Measurements from ENCODE around the gene KCNMA1. TPM values are rescaled to one million over a fixed set of nuclear protein-coding genes. Genes with fewer than 3 reads are reported as not detected.

Gene KCNMA1
- total RNA-seq, 1 donor from 2014 or later = 94.3 TPM

DNA sequence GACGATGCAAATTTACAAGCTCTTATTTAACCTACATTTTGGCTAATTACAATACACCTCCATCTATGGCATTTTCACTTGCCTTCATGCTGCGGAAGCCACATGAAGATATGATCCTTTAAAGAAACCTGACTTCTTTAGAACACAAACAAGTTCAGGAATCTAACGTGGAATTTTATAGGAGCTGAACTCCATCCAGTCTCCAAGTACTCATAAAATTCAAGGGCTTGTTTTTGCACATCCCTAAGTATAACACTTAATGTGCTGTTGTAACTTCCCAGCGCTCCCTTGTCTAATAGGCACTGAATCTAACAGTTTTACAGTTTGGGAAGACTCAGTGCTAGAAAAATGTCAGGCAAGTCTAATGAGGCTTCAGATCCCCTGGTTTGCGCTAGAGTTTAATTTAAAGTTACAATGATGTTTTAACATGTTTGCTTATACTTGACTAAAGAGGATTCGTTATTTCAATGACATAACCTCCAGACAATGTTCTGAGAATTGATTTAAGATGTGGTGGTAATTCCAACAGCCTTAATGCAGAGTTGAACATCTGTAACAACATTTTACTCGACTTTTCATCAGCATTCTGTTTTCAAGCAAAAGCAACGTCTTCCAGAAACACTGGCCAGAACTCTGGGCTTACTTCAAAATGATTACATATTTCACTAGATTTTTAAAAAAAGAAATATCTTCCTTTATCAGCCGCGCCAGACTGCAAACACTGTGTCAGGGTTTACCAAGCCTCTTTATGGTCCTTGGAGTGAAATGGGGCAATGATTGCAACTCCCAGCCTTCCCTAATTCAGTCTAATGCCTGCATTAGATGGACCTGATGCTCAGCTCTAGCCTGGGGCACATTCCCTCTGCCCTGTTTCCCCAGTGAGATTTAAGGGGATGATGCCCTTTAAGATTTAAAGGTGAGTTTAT, 664.3 kb downstream of the KCNMA1 start:
- H3K27me3 ChIP-seq = no peaks in the 10 kb centered on the region
- DNase-seq (ENCODE audit: extremely low spot score in 2 of 2) = no peak
- H3K4me3 ChIP-seq = no peak overlapping the region
- no peaks in the 10 kb centered on the region for H3K36me3 ChIP-seq
- intact Hi-C loops (cut with DNase I) = no loop called here
- H3K27ac ChIP-seq = peak overlapping the region; percentile 59
- no peaks in the 10 kb centered on the region for H3K9me3 ChIP-seq
- peaks cover 46% of the 10 kb centered on the region for H3K4me1 ChIP-seq
- no peak for TF ChIP-seq CTCF (IDR thresholded peaks at IDR 0.05)
- peak in 1 of 2 donors; percentile 64 for TF ChIP-seq POLR2AphosphoS5 (IDR thresholded peaks at IDR 0.05; ENCODE audit: insufficient read depth in 1 of 2, low read depth in 1 of 2)

DNA sequence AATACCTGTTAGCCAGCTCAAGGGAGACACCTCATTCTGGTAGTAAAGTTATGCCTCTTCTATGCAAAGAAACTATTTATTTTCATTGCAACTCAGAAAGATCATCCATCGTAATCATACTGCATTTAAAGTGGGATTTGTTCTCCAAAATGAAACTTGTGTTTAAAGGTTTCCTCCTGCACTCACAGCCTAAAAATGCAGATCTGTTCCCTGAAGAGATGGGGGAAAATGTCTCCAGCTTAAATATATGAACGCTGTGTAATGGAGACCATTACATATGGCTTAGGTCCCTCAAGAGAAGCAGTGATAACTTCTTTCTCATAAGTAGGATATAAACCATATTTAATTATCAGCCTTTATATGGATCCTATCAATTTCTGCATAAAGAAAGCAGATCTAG, 665.1 kb downstream of the KCNMA1 start:
- DNase-seq (ENCODE audit: extremely low spot score in 2 of 2) = no peak
- intact Hi-C loops (cut with DNase I) = no loop called here
- H3K9me3 ChIP-seq = no peaks in the 10 kb centered on the region
- H3K4me3 ChIP-seq = no peak overlapping the region
- H3K27ac ChIP-seq = peak overlapping the region; percentile 50
- no peaks in the 10 kb centered on the region for H3K36me3 ChIP-seq
- peaks cover 46% of the 10 kb centered on the region for H3K4me1 ChIP-seq
- no peaks in the 10 kb centered on the region for H3K27me3 ChIP-seq
- no peak for TF ChIP-seq POLR2AphosphoS5 (IDR thresholded peaks at IDR 0.05; ENCODE audit: insufficient read depth in 1 of 2, low read depth in 1 of 2)
- TF ChIP-seq CTCF (IDR thresholded peaks at IDR 0.05) = no peak
- TF ChIP-seq POLR2A (IDR thresholded peaks at IDR 0.05) = no peak

DNA sequence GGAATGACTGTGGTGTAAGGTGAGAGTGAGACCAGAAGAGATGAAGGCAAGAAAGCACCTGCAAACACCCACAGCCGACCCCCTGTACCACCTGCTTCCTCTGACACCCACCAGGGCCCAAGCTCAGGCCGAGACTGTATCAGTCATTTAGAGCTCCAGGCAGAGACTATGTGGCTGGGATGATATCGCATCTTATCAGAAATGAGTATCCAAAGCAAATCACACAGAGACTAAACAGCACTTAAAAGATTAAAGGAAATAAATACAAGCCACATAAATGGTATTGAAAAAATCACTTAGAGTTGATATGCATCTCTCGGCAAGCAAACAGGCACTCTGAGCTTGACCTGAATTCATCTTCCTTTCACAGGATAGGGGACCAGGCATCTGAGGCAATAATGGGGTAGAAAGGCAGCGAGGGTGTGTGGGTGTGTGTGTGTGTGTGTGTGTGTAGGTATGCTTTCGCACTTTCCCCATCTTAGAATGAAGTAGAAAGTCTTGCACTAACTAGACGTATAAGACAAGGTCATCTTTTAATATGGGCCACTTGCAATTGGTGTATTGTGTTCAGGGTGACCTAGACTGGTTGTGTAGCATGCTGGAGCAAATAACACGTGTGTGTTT, 665.9 kb downstream of the KCNMA1 start:
- intact Hi-C loops (cut with DNase I) = no loop called here
- Histone ChIP-seq H3K27ac (peak overlapping the region; percentile 46), H3K9me3 (no peaks in the 10 kb centered on the region), H3K27me3 (no peaks in the 10 kb centered on the region), H3K4me3 (no peak overlapping the region), H3K4me1 (peaks cover 46% of the 10 kb centered on the region), H3K36me3 (no peaks in the 10 kb centered on the region)
- DNase-seq (ENCODE audit: extremely low spot score in 2 of 2) = no peak
- TF ChIP-seq CTCF (IDR thresholded peaks at IDR 0.05) = no peak
- TF ChIP-seq POLR2A (IDR thresholded peaks at IDR 0.05) = no peak
- TF ChIP-seq POLR2AphosphoS5 (IDR thresholded peaks at IDR 0.05; ENCODE audit: insufficient read depth in 1 of 2, low read depth in 1 of 2) = no peak

GRCh38 chr10:76970711-76971519, 666.7 kb downstream of the KCNMA1 start:
- H3K9me3 ChIP-seq = no peaks in the 10 kb centered on the region
- H3K27me3 ChIP-seq = no peaks in the 10 kb centered on the region
- DNase-seq (ENCODE audit: extremely low spot score in 2 of 2) = no peak
- no peaks in the 10 kb centered on the region for H3K36me3 ChIP-seq
- TF ChIP-seq CTCF (IDR thresholded peaks at IDR 0.05) = no peak
- no peak for TF ChIP-seq POLR2A (IDR thresholded peaks at IDR 0.05)
- no peak for TF ChIP-seq POLR2AphosphoS5 (IDR thresholded peaks at IDR 0.05; ENCODE audit: insufficient read depth in 1 of 2, low read depth in 1 of 2)
- intact Hi-C loops (cut with DNase I) = no loop called here
- H3K27ac ChIP-seq = peak overlapping the region; percentile 46
- H3K4me1 ChIP-seq = peaks cover 46% of the 10 kb centered on the region
- H3K4me3 ChIP-seq = no peak overlapping the region

Data from vagina (tissue), 2 donors.